ENCODE measurements around the gene MS4A3. TPM values are rescaled to one million over a fixed set of nuclear protein-coding genes. Genes with fewer than 3 reads are reported as not detected.

The MS4A3 gene
- total and polyA plus RNA-seq, 4 donors = 0.08 to 43.9 (median 0.23) TPM

- Histone ChIP-seq H3K36me3 (ENCODE audit: control insufficient read depth in 4 of 4, insufficient read depth in 3 of 4, low read depth in 1 of 4, low read length in 3 of 4) (no peaks in the 10 kb centered on the region), H3K4me1 (ENCODE audit: control insufficient read depth in 4 of 4, insufficient read depth in 4 of 4, low read length in 3 of 4) (no peaks in the 10 kb centered on the region), H3K9me3 (ENCODE audit: control insufficient read depth in 4 of 4, low read length in 3 of 4) (peaks cover 0 to 5% (median 0%) of the 10 kb centered on the region in 4 donors), H3K27ac (ENCODE audit: low read depth in 1 of 2, low read length in 2 of 2) (no peak overlapping the region), H3K27me3 (ENCODE audit: control insufficient read depth in 4 of 4, insufficient read depth in 4 of 4, low read length in 3 of 4) (peaks cover 0 to 3% (median 0%) of the 10 kb centered on the region in 4 donors), H3K4me3 (ENCODE audit: low read depth in 1 of 3, low read length in 3 of 3) (no peak overlapping the region), H3K9ac (ENCODE audit: low read depth in 1 of 2, low read length in 2 of 2) (no peak overlapping the region)
- 83% methylated on average over 1 of the region's 1 CpG for WGBS
- no peak for DNase-seq (ENCODE audit: low spot score)
- no peak for TF ChIP-seq FOXA1 (IDR thresholded peaks at IDR 0.05)
These were observed 30.8 kb downstream of the MS4A3 start for GRCh38 chr11:60087239-60087638.

- peaks cover 0 to 3% (median 0%) of the 10 kb centered on the region in 4 donors for H3K27me3 ChIP-seq (ENCODE audit: control insufficient read depth in 4 of 4, insufficient read depth in 4 of 4, low read length in 3 of 4)
- TF ChIP-seq FOXA2 (IDR thresholded peaks at IDR 0.05) = no peak
- no peak for TF ChIP-seq NR2F2 (IDR thresholded peaks at IDR 0.05)
- no peak for TF ChIP-seq YY1 (IDR thresholded peaks at IDR 0.05)
- no peak for TF ChIP-seq EGR1 (IDR thresholded peaks at IDR 0.05; ENCODE audit: low read depth in 2 of 2)
- TF ChIP-seq SP1 (IDR thresholded peaks at IDR 0.05) = no peak
- TF ChIP-seq TAF1 (conservative IDR thresholded peaks at IDR 0.05) = no peak
- TF ChIP-seq HNF4A (conservative IDR thresholded peaks at IDR 0.05) = no peak
- no peak within 1 kb of the TSS for H3K4me3 ChIP-seq (ENCODE audit: low read depth in 1 of 3, low read length in 3 of 3)
- H3K9me3 ChIP-seq (ENCODE audit: control insufficient read depth in 4 of 4, low read length in 3 of 4) = peaks cover 0 to 5% (median 0%) of the 10 kb centered on the region in 4 donors
- 81% methylated on average over 1 of the region's 1 CpG for WGBS
- H3K36me3 ChIP-seq (ENCODE audit: control insufficient read depth in 4 of 4, insufficient read depth in 3 of 4, low read depth in 1 of 4, low read length in 3 of 4) = no peaks in the 10 kb centered on the region
- no peak within 1 kb of the TSS for H3K9ac ChIP-seq (ENCODE audit: low read depth in 1 of 2, low read length in 2 of 2)
- no peaks in the 10 kb centered on the region for H3K4me1 ChIP-seq (ENCODE audit: control insufficient read depth in 4 of 4, insufficient read depth in 4 of 4, low read length in 3 of 4)
- no peak for DNase-seq (ENCODE audit: low spot score)
- H3K27ac ChIP-seq (ENCODE audit: low read depth in 1 of 2, low read length in 2 of 2) = no peak within 1 kb of the TSS
These were observed 31.9 kb downstream of the MS4A3 start, which contains the start of gene MS4A2 for GRCh38 chr11:60088364-60088763. Gene MS4A2, plus strand, starts transcription at chr11:60088664. Its CDS starts 102 bp downstream, at chr11:60088766.

- 51% methylated on average over 4 of the region's 4 CpGs for WGBS
- Histone ChIP-seq H3K9me3 (ENCODE audit: control insufficient read depth in 4 of 4, low read length in 3 of 4) (no peaks in the 10 kb centered on the region), H3K4me3 (ENCODE audit: low read depth in 1 of 3, low read length in 3 of 3) (no peak overlapping the region), H3K27me3 (ENCODE audit: control insufficient read depth in 4 of 4, insufficient read depth in 4 of 4, low read length in 3 of 4) (no peaks in the 10 kb centered on the region), H3K4me1 (ENCODE audit: control insufficient read depth in 4 of 4, insufficient read depth in 4 of 4, low read length in 3 of 4) (peaks cover 0 to 3% (median 0%) of the 10 kb centered on the region in 4 donors), H3K36me3 (ENCODE audit: control insufficient read depth in 4 of 4, insufficient read depth in 3 of 4, low read depth in 1 of 4, low read length in 3 of 4) (no peaks in the 10 kb centered on the region), H3K9ac (ENCODE audit: low read depth in 1 of 2, low read length in 2 of 2) (peak overlapping the region in 1 of 2 donors; percentile 47), H3K27ac (ENCODE audit: low read depth in 1 of 2, low read length in 2 of 2) (no peak overlapping the region)
- TF ChIP-seq ATF3 (IDR thresholded peaks at IDR 0.05) = no peak
- no peak for TF ChIP-seq GABPA (IDR thresholded peaks at IDR 0.05 in 1 of 2, conservative IDR thresholded peaks at IDR 0.05 in 1 of 2)
- TF ChIP-seq FOXA2 (IDR thresholded peaks at IDR 0.05) = no peak
- no peak for TF ChIP-seq MAX (IDR thresholded peaks at IDR 0.05)
- no peak for TF ChIP-seq TAF1 (conservative IDR thresholded peaks at IDR 0.05)
- no peak for TF ChIP-seq HNF4A (conservative IDR thresholded peaks at IDR 0.05)
- TF ChIP-seq YY1 (IDR thresholded peaks at IDR 0.05) = no peak
- no peak for TF ChIP-seq HNF4G (IDR thresholded peaks at IDR 0.05)
- DNase-seq (ENCODE audit: low spot score) = no peak
These were observed 39.1 kb downstream of the MS4A3 start for GRCh38 chr11:60095477-60096120.

- Histone ChIP-seq H3K4me3 (ENCODE audit: low read depth in 1 of 3, low read length in 3 of 3) (no peak overlapping the region), H3K4me1 (ENCODE audit: control insufficient read depth in 4 of 4, insufficient read depth in 4 of 4, low read length in 3 of 4) (peaks cover 0 to 3% (median 0%) of the 10 kb centered on the region in 4 donors), H3K9me3 (ENCODE audit: control insufficient read depth in 4 of 4, low read length in 3 of 4) (no peaks in the 10 kb centered on the region), H3K9ac (ENCODE audit: low read depth in 1 of 2, low read length in 2 of 2) (no peak overlapping the region), H3K27me3 (ENCODE audit: control insufficient read depth in 4 of 4, insufficient read depth in 4 of 4, low read length in 3 of 4) (no peaks in the 10 kb centered on the region), H3K36me3 (ENCODE audit: control insufficient read depth in 4 of 4, insufficient read depth in 3 of 4, low read depth in 1 of 4, low read length in 3 of 4) (no peaks in the 10 kb centered on the region), H3K27ac (ENCODE audit: low read depth in 1 of 2, low read length in 2 of 2) (no peak overlapping the region)
- WGBS = 91% methylated on average over 1 of the region's 1 CpG
- no peak for DNase-seq (ENCODE audit: low spot score)
- no peak for TF ChIP-seq MAX (IDR thresholded peaks at IDR 0.05)
These were observed 40.7 kb downstream of the MS4A3 start for GRCh38 chr11:60097189-60097588.
